ENCODE data around the gene CPT1B.
A peak's percentile ranks its signal among the peaks of the same experiment; 100 is the strongest.
"Not testable (repeated sequence)": the region's sequence is repeated elsewhere in the genome, so short reads cannot be mapped to it uniquely, and the experiment has no call there.

The CPT1B gene

GRCh38 chr22:50577987-50578775 lies at the start of gene CPT1B:
Gene CPT1B, minus strand, starts transcription at chr22:50578427. Its CDS starts 512 bp downstream, at chr22:50577915.
- no peak for DNase-seq

- no peak for DNase-seq
These were observed 48.8 kb upstream of the CPT1B start for GRCh38 chr22:50626850-50627641.

DNA sequence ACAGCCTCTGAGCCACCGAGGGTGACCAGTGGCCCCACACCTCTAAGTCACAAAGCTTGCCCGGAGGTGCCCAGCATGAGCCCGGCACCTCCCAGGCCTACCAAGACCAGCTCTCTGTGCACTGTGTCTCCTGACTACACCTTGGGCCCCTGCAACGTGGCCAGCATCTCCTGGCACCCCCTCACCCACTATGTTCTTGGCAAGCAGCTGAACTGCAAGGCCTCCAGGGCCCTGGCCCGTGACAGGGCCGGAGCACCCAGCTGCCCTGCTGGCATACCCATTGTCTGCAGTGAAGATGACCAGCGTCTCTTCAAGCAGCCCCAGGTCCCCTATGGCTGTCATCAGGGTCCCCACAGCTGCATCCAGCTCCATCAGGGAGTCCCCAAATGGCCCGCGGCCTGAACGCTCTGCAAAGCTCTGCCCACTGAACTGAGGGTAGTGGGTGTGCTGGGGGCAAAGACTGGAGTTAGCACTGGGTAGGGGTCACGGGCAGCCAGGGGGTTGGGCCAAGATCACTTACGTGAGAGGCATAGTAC lies 48.2 kb upstream of the CPT1B start:
- DNase-seq = no peak

DNA sequence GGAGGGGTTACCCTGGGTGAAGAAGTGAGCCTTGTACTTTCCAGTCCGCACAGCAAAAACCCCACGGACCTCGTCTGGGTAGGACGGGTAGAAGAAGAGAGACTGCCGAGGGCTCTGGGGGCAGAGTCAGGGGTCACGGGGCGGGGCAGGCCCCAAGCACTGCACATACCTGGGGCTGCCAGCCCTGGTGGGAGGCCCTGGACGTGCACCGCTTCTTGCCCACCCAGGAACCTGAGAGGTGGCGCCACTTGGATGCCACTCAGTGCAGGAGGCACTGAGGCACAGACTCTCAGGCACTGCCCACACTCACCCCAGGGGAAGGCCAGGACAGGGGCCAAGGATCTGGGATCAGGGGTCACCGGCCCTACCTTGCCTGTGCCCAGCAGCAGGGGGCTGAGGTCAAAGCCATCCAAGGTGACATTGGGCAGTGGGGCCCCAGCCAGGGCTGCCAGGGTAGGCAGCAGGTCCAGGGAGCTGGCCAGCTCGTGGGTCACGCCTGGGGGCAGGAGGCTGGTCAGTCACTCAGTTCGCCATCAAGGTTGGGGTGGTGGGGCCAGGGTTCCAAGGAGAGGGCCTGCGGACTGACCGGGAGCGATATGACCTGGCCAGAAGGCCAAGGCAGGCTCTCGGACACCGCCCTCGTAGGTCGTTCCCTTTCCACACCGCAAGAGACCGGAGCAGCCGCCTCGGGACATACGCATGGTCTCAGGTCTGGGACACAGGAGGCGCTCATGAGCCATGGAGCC lies 47.5 kb upstream of the CPT1B start:
- no peak for DNase-seq

DNA sequence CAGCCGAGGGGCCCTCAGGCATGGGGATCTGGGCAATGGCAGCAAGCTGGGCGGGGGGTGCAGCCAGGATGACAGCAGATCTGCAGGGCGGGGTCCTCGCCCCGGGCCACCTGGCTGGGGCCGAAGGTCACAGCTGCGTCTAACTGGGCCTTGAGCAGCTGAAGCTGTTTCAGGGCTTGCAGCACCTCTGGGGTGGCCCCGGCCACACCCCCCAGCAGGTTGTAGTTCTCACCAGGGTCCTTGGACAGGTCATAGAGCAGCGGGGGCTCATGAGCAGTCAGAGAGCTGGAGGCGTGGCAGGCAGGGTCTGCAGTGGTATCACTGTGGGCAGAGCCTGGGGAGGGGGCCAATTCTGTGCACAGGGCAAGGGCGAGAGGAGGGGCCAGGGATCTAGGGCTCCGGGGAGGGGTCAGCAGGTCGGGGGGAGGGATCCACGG lies 46.9 kb upstream of the CPT1B start:
- DNase-seq = no peak

GRCh38 chr22:50624347-50625130 lies 46.3 kb upstream of the CPT1B start:
- DNase-seq = no peak

DNA sequence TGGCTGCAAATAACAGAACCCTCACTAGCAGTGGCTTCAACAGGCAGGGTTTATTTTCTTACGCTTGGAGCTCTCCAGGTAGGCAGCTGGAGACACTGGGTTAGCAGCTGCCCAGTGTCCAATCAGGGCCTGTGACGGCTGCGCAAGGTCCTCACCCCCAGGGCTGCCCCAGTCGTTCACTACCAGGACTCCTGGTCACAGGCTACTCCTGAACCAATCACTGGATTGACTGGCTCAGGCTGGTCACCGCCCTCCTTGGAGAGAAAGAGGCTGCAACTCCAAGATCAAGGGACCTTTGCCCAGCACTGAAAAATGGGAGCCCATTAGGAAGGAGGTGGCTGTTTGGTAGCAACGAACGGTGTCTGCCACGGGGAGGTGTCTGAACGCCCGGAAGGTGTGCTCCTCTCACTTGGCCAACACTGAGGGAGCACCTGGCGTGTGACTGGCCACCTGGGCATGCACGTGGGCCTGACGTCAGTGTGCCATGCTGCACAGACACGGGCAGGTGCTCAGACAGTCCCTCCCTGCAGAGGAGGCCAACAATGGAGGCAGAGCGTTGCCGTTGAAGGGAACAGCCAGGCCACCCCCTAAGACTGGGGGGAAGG lies 44.6 kb upstream of the CPT1B start:
- peak; percentile 80 to 87 for DNase-seq

GRCh38 chr22:50621948-50622722 lies 43.9 kb upstream of the CPT1B start:
- DNase-seq = peak in 1 of 2 experiments; percentile 58

DNA sequence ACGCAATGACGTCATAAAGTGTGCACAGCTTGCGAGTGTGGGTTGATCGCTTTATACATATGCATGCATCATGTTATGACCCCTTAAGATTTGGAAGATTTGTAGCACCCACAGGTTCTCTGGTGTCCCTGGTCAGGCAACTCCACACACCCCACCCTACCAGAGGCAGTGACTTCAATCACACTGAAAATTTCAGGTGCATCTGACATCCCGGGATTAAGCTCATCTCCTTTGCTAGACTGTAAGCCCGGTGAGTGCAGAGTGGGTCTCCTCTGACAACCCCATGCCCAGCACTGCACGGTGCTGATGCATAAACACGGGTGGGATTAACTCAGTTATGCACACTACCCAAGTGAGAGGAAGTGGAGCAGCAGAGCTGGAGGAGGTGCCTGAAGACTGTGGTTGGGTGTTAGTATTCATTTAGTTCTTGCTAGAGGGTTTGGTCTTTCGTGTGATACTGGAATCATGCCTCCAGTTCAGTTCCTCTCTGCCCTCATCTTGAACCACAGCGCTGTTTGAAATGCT lies 43.2 kb upstream of the CPT1B start:
- DNase-seq = no peak

DNA sequence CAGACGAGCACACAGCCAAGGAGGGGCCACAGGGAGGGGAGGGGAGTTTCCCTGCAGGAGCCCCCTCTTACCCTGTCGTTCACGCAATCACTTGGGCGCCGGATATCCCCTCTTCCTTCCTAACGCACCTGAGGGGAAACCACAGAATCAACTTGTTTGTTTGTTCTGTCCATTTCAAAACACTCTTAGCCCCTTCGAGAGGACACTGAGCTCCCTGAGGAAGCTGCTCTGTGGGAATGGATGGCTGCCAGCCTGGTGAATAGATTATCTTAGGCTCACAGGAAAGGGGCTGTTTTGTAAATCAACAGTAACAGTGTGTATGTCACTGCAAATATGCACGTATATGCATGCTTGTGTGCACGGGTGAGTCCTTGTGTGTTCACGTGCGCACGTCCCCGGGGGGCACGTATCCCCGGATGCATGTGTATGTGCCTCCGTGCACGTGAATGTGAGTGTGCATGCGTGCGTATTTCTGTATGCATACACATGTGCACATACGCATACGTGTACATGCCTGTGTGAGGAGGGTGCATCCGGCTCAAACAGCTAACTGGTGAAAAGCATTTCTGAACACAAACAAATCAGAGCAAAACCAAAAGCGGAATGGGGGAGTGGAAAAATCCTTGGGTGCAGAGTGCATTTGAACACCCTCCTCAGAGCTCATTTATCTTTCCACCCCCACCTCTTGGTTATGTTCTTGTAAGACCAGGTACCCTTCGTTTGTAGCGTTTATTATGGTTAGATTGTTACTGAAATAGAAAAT lies 42.5 kb upstream of the CPT1B start:
- DNase-seq = peak; percentile 65 to 69

DNA sequence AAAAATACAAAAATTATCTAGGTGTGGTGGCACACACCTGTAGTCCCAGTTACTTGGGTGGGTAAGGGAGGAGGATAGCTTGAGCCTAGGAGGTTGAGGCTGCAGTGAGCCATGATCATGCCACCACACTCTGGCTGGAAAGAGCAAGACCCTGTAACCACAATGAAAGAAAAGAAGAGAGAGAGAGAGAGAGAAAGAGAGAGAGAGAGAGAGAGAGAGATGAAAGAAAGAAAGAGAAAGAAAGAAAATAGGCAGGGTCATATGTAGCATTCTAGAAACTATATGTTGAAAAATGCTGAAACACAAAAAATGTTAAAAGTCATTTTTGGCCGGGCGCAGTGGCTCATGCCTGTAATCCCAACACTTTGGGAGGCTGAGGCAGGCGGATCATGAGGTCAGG lies 36.1 kb upstream of the CPT1B start:
- DNase-seq = not testable (repeated sequence)

GRCh38 chr22:50613291-50613981 lies 35.2 kb upstream of the CPT1B start:
- DNase-seq = no peak

DNA sequence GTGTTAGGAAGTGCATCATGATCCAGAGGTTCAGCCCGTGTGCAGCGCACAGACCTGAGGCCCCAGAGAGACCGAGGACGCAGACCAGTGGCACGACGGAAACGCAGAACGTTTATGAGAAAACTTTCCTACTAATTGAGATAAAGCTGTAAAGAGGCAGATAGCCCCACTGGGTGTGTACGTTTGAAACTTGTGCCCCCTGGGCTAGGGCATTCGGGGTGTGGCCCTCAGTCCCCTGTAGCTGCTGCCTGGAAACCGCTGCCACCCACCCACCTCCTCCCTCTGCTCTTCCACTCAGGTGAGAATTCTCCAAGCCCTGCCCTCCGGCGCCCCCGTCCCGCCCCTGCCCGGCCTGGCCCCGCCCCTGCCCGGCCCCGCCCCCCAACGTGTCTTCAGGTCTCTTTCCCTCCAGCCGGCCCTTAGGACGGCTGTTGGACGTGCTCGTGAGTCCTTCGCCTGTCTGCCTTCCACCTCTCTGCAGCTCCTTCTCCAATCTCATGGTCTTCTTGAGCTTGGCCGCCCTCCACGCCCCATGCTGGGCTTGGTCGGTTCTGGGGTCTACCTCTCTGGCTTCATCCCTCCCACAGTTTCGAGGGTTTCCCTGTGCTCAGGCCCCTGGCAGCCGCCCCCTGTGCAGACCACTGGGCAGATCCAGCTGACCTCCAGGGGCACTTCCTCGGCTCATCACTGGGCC lies 34.4 kb upstream of the CPT1B start:
- no peak for DNase-seq

DNA sequence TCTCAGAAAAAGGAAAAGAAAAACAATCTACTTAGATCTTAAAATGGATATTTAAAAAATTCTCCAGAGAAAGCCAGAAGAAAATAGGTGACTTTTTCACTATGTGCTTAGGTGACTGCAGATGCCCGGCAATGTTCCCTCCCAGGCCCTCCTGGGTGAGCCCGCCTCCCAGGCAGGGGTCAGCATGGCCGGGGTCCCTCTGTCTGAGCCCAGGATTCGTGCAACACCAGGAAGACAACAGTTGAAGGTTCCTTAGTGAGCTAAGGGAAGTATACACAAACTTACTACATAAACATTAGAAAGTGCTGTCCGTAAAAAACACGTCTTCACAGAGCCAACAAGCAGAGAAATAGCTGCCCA lies 33.9 kb upstream of the CPT1B start:
- DNase-seq = no peak

GRCh38 chr22:50611341-50612060 lies 33.3 kb upstream of the CPT1B start:
- no peak for DNase-seq

GRCh38 chr22:50610581-50610980 lies 32.4 kb upstream of the CPT1B start:
- no peak for DNase-seq

DNA sequence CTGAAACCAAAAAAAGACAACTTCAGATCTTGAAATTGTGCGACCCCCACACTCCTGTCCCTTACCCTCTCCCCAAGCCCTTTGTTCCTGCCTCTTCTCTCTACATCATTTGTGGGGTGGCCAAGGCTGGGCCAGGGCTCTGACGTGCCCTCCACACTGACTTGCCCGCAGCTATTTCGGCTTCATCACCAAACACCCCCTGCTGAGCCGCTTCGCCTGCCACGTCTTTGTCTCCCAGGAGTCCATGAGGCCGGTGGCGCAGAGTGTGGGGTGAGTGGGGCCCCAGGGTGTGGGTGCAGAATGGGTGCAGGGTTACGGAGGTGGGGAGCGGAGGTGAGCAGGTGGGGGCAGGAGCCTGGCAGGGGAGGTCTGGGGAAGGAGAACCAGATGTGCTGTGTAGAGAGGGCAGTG lies 31.8 kb upstream of the CPT1B start:
- DNase-seq = no peak

DNA sequence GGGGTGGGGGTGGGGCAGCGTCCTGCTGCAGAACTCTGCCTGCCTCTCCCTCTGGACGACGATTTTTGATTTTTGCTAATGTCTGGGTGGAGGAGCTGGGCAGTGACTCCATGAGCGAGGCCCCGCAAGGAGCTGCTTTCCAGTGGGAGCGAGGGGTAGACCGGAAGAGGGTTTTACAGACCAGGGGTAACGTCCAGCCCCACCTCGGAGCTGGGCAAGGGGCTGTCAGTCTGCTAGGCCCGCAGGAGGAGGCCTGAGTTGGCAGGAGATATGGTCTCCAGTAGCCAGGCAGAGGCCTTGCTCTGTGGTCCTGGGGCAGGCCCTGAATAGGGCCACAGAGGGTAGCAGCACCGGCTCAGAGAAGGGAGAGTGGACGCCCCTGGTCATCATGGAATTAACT lies 31.4 kb upstream of the CPT1B start:
- DNase-seq = no peak
